ENCODE data around the gene HECW1.
"Not testable (repeated sequence)": the region's sequence is repeated elsewhere in the genome, so short reads cannot be mapped to it uniquely, and the experiment has no call there.

The HECW1 gene

DNA sequence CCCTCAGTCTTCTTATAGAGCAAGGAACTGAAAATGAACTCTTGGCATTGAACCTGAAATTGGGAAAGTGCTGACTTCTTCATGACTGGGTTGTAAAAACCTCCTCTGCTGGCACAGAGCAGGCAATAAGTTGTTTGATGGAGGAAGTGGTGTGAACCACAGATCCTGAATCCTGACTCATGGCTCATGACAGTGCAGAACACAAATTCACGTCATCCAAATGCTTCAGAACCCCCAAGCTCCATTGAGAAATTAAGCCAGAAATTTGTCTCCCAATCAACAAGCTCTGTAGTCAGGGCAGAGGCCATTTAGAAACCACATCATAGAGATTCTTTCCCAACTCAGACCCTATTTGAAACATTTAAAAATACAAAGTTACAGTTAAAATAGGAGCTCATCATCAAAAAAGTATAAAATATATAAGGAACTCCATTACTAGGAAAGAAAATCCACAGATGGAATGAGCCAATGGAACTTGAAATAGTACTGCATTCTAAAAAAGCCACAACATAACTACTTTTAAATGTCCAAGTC, 460.1 kb downstream of the HECW1 start:
- Histone ChIP-seq H2BK15ac (replicated peaks; ENCODE audit: low read depth) (no peak overlapping the region), H3K4me2 (ENCODE audit: low read length) (no peak overlapping the region), H3K36me3 (ENCODE audit: control insufficient read depth, insufficient read depth, low read length) (no peaks in the 10 kb centered on the region), H3K27me3 (ENCODE audit: insufficient read depth, low read length, poor library complexity) (no peaks in the 10 kb centered on the region), H3K4me1 (ENCODE audit: control insufficient read depth, low read depth, low read length) (no peaks in the 10 kb centered on the region), H4K5ac (ENCODE audit: low read length) (no peak overlapping the region), H2BK5ac (ENCODE audit: low read length) (no peak overlapping the region), H3K23ac (ENCODE audit: low read length) (no peak overlapping the region), H2AK5ac (ENCODE audit: low read length) (no peak overlapping the region), H3K9ac (ENCODE audit: low read length) (no peak overlapping the region), H3K4ac (ENCODE audit: low read depth, low read length) (no peak overlapping the region), H2BK120ac (ENCODE audit: low read depth, low read length) (no peak overlapping the region), H3K18ac (ENCODE audit: low read length) (no peak overlapping the region), H3K79me1 (ENCODE audit: low read length) (no peaks in the 10 kb centered on the region), H3K56ac (ENCODE audit: low read length) (no peak overlapping the region), H3K4me3 (ENCODE audit: low read length) (no peak overlapping the region), H3K79me2 (ENCODE audit: control insufficient read depth, insufficient read depth, low read length) (no peaks in the 10 kb centered on the region), H4K8ac (ENCODE audit: low read depth, low read length) (no peak overlapping the region), H3K27ac (ENCODE audit: low read depth, low read length) (no peak overlapping the region)
- no CpG with 5 or more reads among the region's 1 CpG for WGBS (ENCODE audit: extremely low coverage, insufficient coverage, low lambda C conversion rate)
- peak; percentile 20 for DNase-seq

DNA sequence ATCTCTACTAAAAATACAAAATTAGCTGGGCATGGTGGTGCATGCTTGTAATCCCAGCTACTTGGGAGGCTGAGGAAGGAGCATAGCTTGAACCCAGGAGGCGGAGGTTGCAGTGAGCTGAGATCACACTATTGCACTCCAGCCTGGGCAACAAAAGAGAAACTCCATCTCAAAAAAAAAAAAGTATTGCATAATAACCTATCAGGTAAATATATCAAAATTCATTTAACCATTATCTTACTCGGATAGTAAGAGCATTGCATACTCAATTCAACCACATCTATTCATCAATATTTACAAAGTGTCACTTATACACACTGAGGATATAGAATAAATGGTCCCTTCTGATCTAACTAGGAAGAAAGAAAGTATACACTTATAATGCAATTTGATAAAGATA, 461.4 kb downstream of the HECW1 start:
- not testable (repeated sequence) for DNase-seq; H2BK5ac ChIP-seq (ENCODE audit: low read length); H3K4ac ChIP-seq (ENCODE audit: low read depth, low read length); H2BK120ac ChIP-seq (ENCODE audit: low read depth, low read length); H2BK15ac ChIP-seq (replicated peaks; ENCODE audit: low read depth); H3K79me2 ChIP-seq (ENCODE audit: control insufficient read depth, insufficient read depth, low read length); H3K9ac ChIP-seq (ENCODE audit: low read length); H3K23ac ChIP-seq (ENCODE audit: low read length); H3K56ac ChIP-seq (ENCODE audit: low read length); H3K36me3 ChIP-seq (ENCODE audit: control insufficient read depth, insufficient read depth, low read length); H4K5ac ChIP-seq (ENCODE audit: low read length); H3K4me2 ChIP-seq (ENCODE audit: low read length); H3K27me3 ChIP-seq (ENCODE audit: insufficient read depth, low read length, poor library complexity); H3K79me1 ChIP-seq (ENCODE audit: low read length); H4K8ac ChIP-seq (ENCODE audit: low read depth, low read length); H3K4me3 ChIP-seq (ENCODE audit: low read length); H3K18ac ChIP-seq (ENCODE audit: low read length); H2AK5ac ChIP-seq (ENCODE audit: low read length); H3K4me1 ChIP-seq (ENCODE audit: control insufficient read depth, low read depth, low read length); H3K27ac ChIP-seq (ENCODE audit: low read depth, low read length)
- 100% methylated on average over 1 of the region's 2 CpGs for WGBS (ENCODE audit: extremely low coverage, insufficient coverage, low lambda C conversion rate)

DNA sequence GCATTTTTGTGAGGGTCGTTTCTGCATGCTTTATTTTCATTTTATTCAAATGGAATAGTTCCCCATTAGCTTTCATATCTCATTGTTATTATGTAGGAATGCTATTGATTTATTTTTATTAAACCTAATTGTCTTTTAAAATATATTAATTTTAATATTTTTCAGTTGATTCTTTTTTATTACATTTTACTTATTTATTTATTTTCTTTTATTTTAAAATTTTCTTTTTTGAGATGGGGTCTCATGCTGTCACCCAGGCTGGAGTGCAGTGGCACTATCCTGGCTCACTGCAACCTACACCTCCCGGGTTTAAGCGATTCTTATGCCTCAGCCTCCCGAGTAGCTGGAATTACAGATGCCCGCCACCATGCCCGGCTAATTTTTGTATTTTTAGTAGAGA, 463.1 kb downstream of the HECW1 start:
- Histone ChIP-seq H3K4me3 (ENCODE audit: low read length) (no peak overlapping the region), H3K79me2 (ENCODE audit: control insufficient read depth, insufficient read depth, low read length) (no peaks in the 10 kb centered on the region), H3K27me3 (ENCODE audit: insufficient read depth, low read length, poor library complexity) (no peaks in the 10 kb centered on the region), H3K4me1 (ENCODE audit: control insufficient read depth, low read depth, low read length) (no peaks in the 10 kb centered on the region), H3K4ac (ENCODE audit: low read depth, low read length) (no peak overlapping the region), H3K27ac (ENCODE audit: low read depth, low read length) (no peak overlapping the region), H3K4me2 (ENCODE audit: low read length) (no peak overlapping the region), H3K23ac (ENCODE audit: low read length) (no peak overlapping the region), H2AK5ac (ENCODE audit: low read length) (no peak overlapping the region), H3K36me3 (ENCODE audit: control insufficient read depth, insufficient read depth, low read length) (no peaks in the 10 kb centered on the region), H3K79me1 (ENCODE audit: low read length) (no peaks in the 10 kb centered on the region), H3K18ac (ENCODE audit: low read length) (no peak overlapping the region), H3K56ac (ENCODE audit: low read length) (no peak overlapping the region), H2BK15ac (replicated peaks; ENCODE audit: low read depth) (peak overlapping the region; percentile 36), H2BK5ac (ENCODE audit: low read length) (no peak overlapping the region), H3K9ac (ENCODE audit: low read length) (no peak overlapping the region), H2BK120ac (ENCODE audit: low read depth, low read length) (no peak overlapping the region), H4K8ac (ENCODE audit: low read depth, low read length) (no peak overlapping the region), H4K5ac (ENCODE audit: low read length) (no peak overlapping the region)
- WGBS (ENCODE audit: extremely low coverage, insufficient coverage, low lambda C conversion rate) = no CpG with 5 or more reads among the region's 6 CpGs
- DNase-seq = no peak

DNA sequence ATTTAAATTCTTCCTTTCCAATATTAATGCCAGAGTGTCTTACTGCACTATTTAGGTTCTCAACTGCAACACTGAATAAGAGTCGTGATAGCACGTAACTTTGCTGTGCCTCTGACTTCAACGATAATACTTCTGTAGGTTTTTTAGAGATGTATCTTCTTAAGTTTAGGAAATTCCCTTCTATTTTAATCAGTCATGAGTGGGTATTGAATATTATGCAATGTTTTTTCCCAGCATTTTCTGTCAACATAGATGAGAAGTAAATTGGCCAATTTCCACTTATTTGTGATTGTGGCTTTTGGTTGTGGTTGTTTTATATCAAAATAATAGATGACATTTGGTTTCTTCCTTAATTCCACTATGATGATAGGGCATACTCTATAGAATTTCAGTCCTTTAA, 463.8 kb downstream of the HECW1 start:
- no peak overlapping the region for H2BK15ac ChIP-seq (replicated peaks; ENCODE audit: low read depth)
- no peak overlapping the region for H3K18ac ChIP-seq (ENCODE audit: low read length)
- H2AK5ac ChIP-seq (ENCODE audit: low read length) = no peak overlapping the region
- no peak overlapping the region for H3K4me2 ChIP-seq (ENCODE audit: low read length)
- no peak overlapping the region for H3K4me3 ChIP-seq (ENCODE audit: low read length)
- no peaks in the 10 kb centered on the region for H3K27me3 ChIP-seq (ENCODE audit: insufficient read depth, low read length, poor library complexity)
- H4K8ac ChIP-seq (ENCODE audit: low read depth, low read length) = no peak overlapping the region
- no peak overlapping the region for H3K23ac ChIP-seq (ENCODE audit: low read length)
- no peak overlapping the region for H3K27ac ChIP-seq (ENCODE audit: low read depth, low read length)
- no peak overlapping the region for H4K5ac ChIP-seq (ENCODE audit: low read length)
- H3K79me1 ChIP-seq (ENCODE audit: low read length) = no peaks in the 10 kb centered on the region
- no CpG with 5 or more reads among the region's 3 CpGs for WGBS (ENCODE audit: extremely low coverage, insufficient coverage, low lambda C conversion rate)
- H2BK120ac ChIP-seq (ENCODE audit: low read depth, low read length) = no peak overlapping the region
- no peak for DNase-seq
- no peak overlapping the region for H3K4ac ChIP-seq (ENCODE audit: low read depth, low read length)
- H3K36me3 ChIP-seq (ENCODE audit: control insufficient read depth, insufficient read depth, low read length) = no peaks in the 10 kb centered on the region
- no peak overlapping the region for H3K9ac ChIP-seq (ENCODE audit: low read length)
- H2BK5ac ChIP-seq (ENCODE audit: low read length) = no peak overlapping the region
- no peaks in the 10 kb centered on the region for H3K79me2 ChIP-seq (ENCODE audit: control insufficient read depth, insufficient read depth, low read length)
- H3K4me1 ChIP-seq (ENCODE audit: control insufficient read depth, low read depth, low read length) = no peaks in the 10 kb centered on the region
- H3K56ac ChIP-seq (ENCODE audit: low read length) = no peak overlapping the region

DNA sequence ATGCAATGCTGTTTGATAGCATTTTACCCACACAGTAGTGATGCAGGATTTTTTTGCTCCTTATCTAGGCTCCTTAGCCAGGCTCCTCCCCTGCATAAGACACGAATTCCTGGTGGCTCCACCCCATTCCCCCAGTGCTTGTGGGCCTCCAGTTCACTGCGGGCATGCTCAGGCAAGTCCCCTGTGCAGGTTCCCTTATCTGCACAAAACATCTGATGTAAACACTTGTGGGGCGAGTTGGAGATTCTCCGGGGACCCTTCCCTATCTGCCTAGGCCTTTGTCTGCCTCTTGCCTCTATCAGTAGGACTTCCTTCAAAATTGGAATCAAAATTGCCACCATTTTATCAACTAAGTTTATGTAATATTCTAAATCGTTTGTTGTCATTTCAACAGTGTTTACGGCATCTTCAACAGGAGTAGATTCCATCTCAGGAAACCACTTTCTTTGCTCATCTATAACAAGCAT, 465.1 kb downstream of the HECW1 start:
- Histone ChIP-seq H4K8ac (ENCODE audit: low read depth, low read length) (no peak overlapping the region), H3K4ac (ENCODE audit: low read depth, low read length) (peak overlapping the region; percentile 27), H3K27ac (ENCODE audit: low read depth, low read length) (no peak overlapping the region), H2BK5ac (ENCODE audit: low read length) (no peak overlapping the region), H2BK120ac (ENCODE audit: low read depth, low read length) (no peak overlapping the region), H3K36me3 (ENCODE audit: control insufficient read depth, insufficient read depth, low read length) (no peaks in the 10 kb centered on the region), H2BK15ac (replicated peaks; ENCODE audit: low read depth) (no peak overlapping the region), H3K4me2 (ENCODE audit: low read length) (no peak overlapping the region), H3K4me1 (ENCODE audit: control insufficient read depth, low read depth, low read length) (no peaks in the 10 kb centered on the region), H3K79me2 (ENCODE audit: control insufficient read depth, insufficient read depth, low read length) (no peaks in the 10 kb centered on the region), H2AK5ac (ENCODE audit: low read length) (no peak overlapping the region), H3K56ac (ENCODE audit: low read length) (no peak overlapping the region), H3K23ac (ENCODE audit: low read length) (no peak overlapping the region), H3K9ac (ENCODE audit: low read length) (no peak overlapping the region), H4K5ac (ENCODE audit: low read length) (no peak overlapping the region), H3K18ac (ENCODE audit: low read length) (no peak overlapping the region), H3K27me3 (ENCODE audit: insufficient read depth, low read length, poor library complexity) (no peaks in the 10 kb centered on the region), H3K79me1 (ENCODE audit: low read length) (no peaks in the 10 kb centered on the region), H3K4me3 (ENCODE audit: low read length) (no peak overlapping the region)
- DNase-seq = peak; percentile 69
- WGBS (ENCODE audit: extremely low coverage, insufficient coverage, low lambda C conversion rate) = no CpG with 5 or more reads among the region's 6 CpGs

Data from mesendoderm (in vitro differentiated cells).